ENCODE data around the gene GNG12. TPM values are rescaled to one million over a fixed set of nuclear protein-coding genes. Genes with fewer than 3 reads are reported as not detected.

GNG12 gene
- total and polyA plus RNA-seq, 12 donors, result 15.3 to 121 (median 84.7) TPM

- intact Hi-C loops (cut with DNase I), result no loop called here
- H3K27ac ChIP-seq, result peak overlapping the region in 4 of 5 donors; percentile 18 to 68 (median 46)
- 26 to 47% (median 29%) methylated on average over 1 of the region's 1 CpG for WGBS, 4 donors
- no peaks in the 10 kb centered on the region for H3K36me3 ChIP-seq (replicated peaks in 1 of 2)
- TF ChIP-seq CTCF (IDR thresholded peaks at IDR 0.05) (no peak), POLR2A (IDR thresholded peaks at IDR 0.05) (no peak)
- H3K27me3 ChIP-seq, result no peaks in the 10 kb centered on the region
- no peaks in the 10 kb centered on the region for H3K9me3 ChIP-seq (replicated peaks in 1 of 3)
- no peak for DNase-seq
- H3K4me3 ChIP-seq, result no peak overlapping the region
- peaks cover 15 to 49% of the 10 kb centered on the region in 2 donors for H3K4me1 ChIP-seq (replicated peaks in 1 of 2)
Measured at GRCh38 chr1:67792741-67793458, 40.4 kb downstream of the GNG12 start.

- WGBS, 4 donors, result 40 to 57% (median 47%) methylated on average over 5 of the region's 5 CpGs
Measured at GRCh38 chr1:67792103-67792502, 41.2 kb downstream of the GNG12 start.

GRCh38 chr1:67791686-67792085 is 41.6 kb downstream of the GNG12 start:
- DNase-seq, result peak in 6 of 7 donors; percentile 27 to 64 (median 43)
- 59 to 66% (median 63%) methylated on average over 3 of the region's 3 CpGs for WGBS, 4 donors
- Histone ChIP-seq H3K9me3 (replicated peaks in 1 of 3) (no peaks in the 10 kb centered on the region), H3K27ac (peak overlapping the region in 3 of 5 donors; percentile 33 to 68 (median 60)), H3K27me3 (no peaks in the 10 kb centered on the region), H3K36me3 (replicated peaks in 1 of 2) (no peaks in the 10 kb centered on the region), H3K4me1 (replicated peaks in 1 of 2) (peaks cover 15 to 52% of the 10 kb centered on the region in 2 donors), H3K4me3 (no peak overlapping the region)
- TF ChIP-seq POLR2A (IDR thresholded peaks at IDR 0.05) (no peak), CTCF (IDR thresholded peaks at IDR 0.05) (no peak)
- intact Hi-C loops (cut with DNase I), result no loop called here

More at GRCh38 chr1:67792103-67792502, 41.2 kb downstream of the GNG12 start:
- intact Hi-C loops (cut with DNase I), result no loop called here
- peak overlapping the region in 3 of 5 donors; percentile 33 to 68 (median 60) for H3K27ac ChIP-seq
- no peak overlapping the region for H3K4me3 ChIP-seq
- H3K36me3 ChIP-seq (replicated peaks in 1 of 2), result no peaks in the 10 kb centered on the region
- no peaks in the 10 kb centered on the region for H3K9me3 ChIP-seq (replicated peaks in 1 of 3)
- H3K27me3 ChIP-seq, result no peaks in the 10 kb centered on the region
- peaks cover 15 to 52% of the 10 kb centered on the region in 2 donors for H3K4me1 ChIP-seq (replicated peaks in 1 of 2)
- TF ChIP-seq CTCF (IDR thresholded peaks at IDR 0.05) (no peak), POLR2A (IDR thresholded peaks at IDR 0.05) (no peak)
- DNase-seq, result no peak

- Histone ChIP-seq H3K27me3 (no peaks in the 10 kb centered on the region), H3K4me1 (replicated peaks in 1 of 2) (peaks cover 15 to 53% of the 10 kb centered on the region in 2 donors), H3K36me3 (replicated peaks in 1 of 2) (no peaks in the 10 kb centered on the region), H3K4me3 (no peak overlapping the region), H3K27ac (peak overlapping the region in 2 of 5 donors; percentile 60 to 68), H3K9me3 (replicated peaks in 1 of 3) (no peaks in the 10 kb centered on the region)
- WGBS, 4 donors, result 42 to 50% (median 44%) methylated on average over 1 of the region's 1 CpG
- TF ChIP-seq POLR2A (IDR thresholded peaks at IDR 0.05), result no peak
- no peak for TF ChIP-seq CTCF (IDR thresholded peaks at IDR 0.05)
- intact Hi-C loops (cut with DNase I), result no loop called here
- no peak for DNase-seq
Measured at GRCh38 chr1:67791261-67791660, 42.0 kb downstream of the GNG12 start.

All from adrenal gland (tissue), 12 donors.